GM12878 (cell line): Measurements from ENCODE around the gene ZDHHC14. TPM values are rescaled to one million over a fixed set of nuclear protein-coding genes. Genes with fewer than 3 reads are reported as not detected.
"Not testable (repeated sequence)": the region's sequence is repeated elsewhere in the genome, so short reads cannot be mapped to it uniquely, and the experiment has no call there.

ENCODE experiments used
- ATAC-seq: fragments of 200-7000 bp; cut with Tn5 transposase; 3 replicates; pipeline ENCODE4 v1.9.1; 2020; ENCODE audit warnings: mild to moderate bottlenecking, moderate library complexity
- BruUV-seq: library from RNA; stranded (reverse); fragments of 400-500 nt; replicated peaks from 2 replicates; lab custom pipeline; 2021; lab: Mats Ljungman, UMichigan
- CTCF ChIA-PET: fragments of 300-600 bp; sonication (Branson Sonifier 250); formaldehyde crosslinking; extraction: SDS; loops from one replicate; lab custom pipeline; 2021; ENCODE audit warnings: inconsistent platforms; lab: Yijun Ruan, JAX
- POLR2A ChIA-PET: fragments of 350-600 bp; formaldehyde crosslinking; extraction: SDS; loops from one replicate; lab custom pipeline; 2021; ENCODE audit warnings: inconsistent platforms; lab: Charles Lee
- RAD21 ChIA-PET: fragments of 300-600 bp; sonication (Branson Sonifier 250); formaldehyde crosslinking; loops from one replicate; lab custom pipeline; 2023; ENCODE audit warnings: antibody characterized with exemption; ENCODE audit not compliant: unreplicated experiment; lab: Charles Lee
- SMC1A ChIA-PET: fragments of 300-600 bp; sonication (Branson Sonifier 250); formaldehyde crosslinking; loops from one replicate; lab custom pipeline; 2023; ENCODE audit not compliant: unreplicated experiment, uncharacterized antibody; lab: Charles Lee
- DNase-seq: peaks from one replicate; pipeline ENCODE4 v3.0.0-alpha.2; 2011; ENCODE audit warnings: low read depth, low spot score
- FAIRE-seq: peaks from 3 replicates; lab custom pipeline; 2011; peaks lifted over from hg19 to GRCh38; lab: Jason Lieb, UNC
- H2AFZ ChIP-seq: 2 replicates; pipeline ENCODE4 v1.6.0; 2011; ENCODE audit warnings: low read depth, low read length, control low read depth; ENCODE audit not compliant: control insufficient read depth
- H3K27ac ChIP-seq: 2 replicates; pipeline ENCODE4 v1.5.1; 2011; ENCODE audit warnings: control low read depth; ENCODE audit not compliant: control insufficient read depth, insufficient read depth
- H3K27me3 ChIP-seq, 2 experiments: replicated peaks in 1 of 2; 2 replicates each; pipeline versions ENCODE4 v1.6.0 to v1.6.1; 2011; ENCODE audit warnings: low read length in 1 of 2; ENCODE audit not compliant: control insufficient read depth in 2 of 2, insufficient read depth in 2 of 2
- H3K36me3 ChIP-seq, 2 experiments: 2 replicates each; pipeline ENCODE4 v1.5.1; 2011; ENCODE audit warnings: low read length in 1 of 2; ENCODE audit not compliant: control insufficient read depth in 2 of 2, insufficient read depth in 2 of 2
- H3K4me1 ChIP-seq: 2 replicates; pipeline ENCODE4 v1.6.1; 2011; ENCODE audit warnings: mild to moderate bottlenecking, low read length, moderate library complexity, mixed read lengths; ENCODE audit not compliant: control insufficient read depth, insufficient read depth
- H3K4me2 ChIP-seq: 2 replicates; pipeline ENCODE4 v1.6.0; 2011; ENCODE audit warnings: control low read depth; ENCODE audit not compliant: control insufficient read depth, insufficient read depth
- H3K4me3 ChIP-seq: fragments of 200-600 bp; sonication (generic); 2 replicates; pipeline ENCODE4 v1.5.1; 2016
- H3K79me2 ChIP-seq: 2 replicates; pipeline ENCODE4 v1.6.0; 2011; ENCODE audit warnings: low read length; ENCODE audit not compliant: control insufficient read depth, insufficient read depth
- H3K9ac ChIP-seq: 2 replicates; pipeline ENCODE4 v1.8.0; 2011; ENCODE audit warnings: low read length, control low read depth, mixed read lengths; ENCODE audit not compliant: control insufficient read depth, insufficient read depth
- H3K9me3 ChIP-seq: replicated peaks from 3 replicates; pipeline ENCODE4 v1.5.1; 2011; ENCODE audit warnings: mild to moderate bottlenecking, low read length; ENCODE audit not compliant: control insufficient read depth, insufficient read depth
- H4K20me1 ChIP-seq: 2 replicates; pipeline ENCODE4 v1.6.0; 2011; ENCODE audit not compliant: control insufficient read depth, insufficient read depth
- ASH2L ChIP-seq: fragments of 300-600, 200-600 bp; sonication (generic); IDR thresholded peaks from 2 replicates; pipeline ENCODE4 v1.6.1; 2017; ENCODE audit warnings: low read depth, mild to moderate bottlenecking, borderline replicate concordance
- EP300 ChIP-seq, 2 experiments: fragments of 150-350 bp in 1 of 2; IDR thresholded peaks; 2 replicates each; pipeline ENCODE4 v1.6.1; 2011 to 2012; ENCODE audit warnings: low read depth in 2 of 2, low read length in 2 of 2, borderline replicate concordance in 1 of 2, improper control_type of control experiment in 1 of 2, inconsistent platforms in 1 of 2; ENCODE audit not compliant: control insufficient read depth in 1 of 2
- HCFC1 ChIP-seq: fragments of 150-350 bp; IDR thresholded peaks from 2 replicates; pipeline ENCODE4 v1.6.1; 2014; ENCODE audit warnings: low read length
- HDGF ChIP-seq: fragments of 450-650 bp; IDR thresholded peaks from 2 replicates; pipeline ENCODE4 v1.6.1; 2016; ENCODE audit warnings: antibody characterized with exemption
- MYB ChIP-seq: fragments of 150-350 bp; IDR thresholded peaks from 2 replicates; pipeline ENCODE4 v1.6.1; 2014; ENCODE audit warnings: mild to moderate bottlenecking, low read depth, low read length, borderline replicate concordance
- MYC ChIP-seq: IDR thresholded peaks from 2 replicates; pipeline ENCODE4 v1.6.1; 2011; ENCODE audit warnings: mild to moderate bottlenecking, low read length, moderate library complexity, inconsistent platforms; ENCODE audit not compliant: insufficient read depth, insufficient replicate concordance, insufficient read length, severe bottlenecking
- NR2C1 ChIP-seq: fragments of 450-650 bp; IDR thresholded peaks from 2 replicates; pipeline ENCODE4 v1.6.1; 2017; ENCODE audit warnings: antibody characterized with exemption, mild to moderate bottlenecking, moderate library complexity
- SREBF1 ChIP-seq: IDR thresholded peaks from 2 replicates; pipeline ENCODE4 v1.6.1; 2012; ENCODE audit warnings: mild to moderate bottlenecking, low read length
- SUPT20H ChIP-seq: IDR thresholded peaks from 2 replicates; pipeline ENCODE4 v1.6.1; 2011; ENCODE audit warnings: low read depth, mild to moderate bottlenecking, low read length, moderate library complexity, borderline replicate concordance; ENCODE audit not compliant: control insufficient read depth
- TCF7 ChIP-seq: IDR thresholded peaks from 2 replicates; pipeline ENCODE4 v1.6.1; 2014; ENCODE audit warnings: antibody characterized with exemption, borderline replicate concordance
- ZNF207 ChIP-seq: fragments of 450-650 bp; IDR thresholded peaks from 2 replicates; pipeline ENCODE4 v1.6.1; 2014; ENCODE audit warnings: antibody characterized with exemption, mild to moderate bottlenecking, borderline replicate concordance
- ZZZ3 ChIP-seq: IDR thresholded peaks from 2 replicates; pipeline ENCODE4 v1.6.1; 2011; ENCODE audit warnings: low read depth; ENCODE audit not compliant: control insufficient read depth, insufficient read length
- WGBS: methylation state at CpG from one replicate; pipeline ENCODE4 v1.1.6; 2016; ENCODE audit warnings: low lambda C conversion rate; ENCODE audit not compliant: insufficient replicate concordance, insufficient coverage; ENCODE audit errors: missing lambda C conversion rate; 5-methylcytosine and 5-hydroxymethylcytosine counted together
- in situ Hi-C: fragments of 300-500 bp; cut with MboI; formaldehyde crosslinking; loops from 9 replicates; pipeline ENCODE4 v1.14.3; 2018; ENCODE audit warnings: mixed read lengths
- intact Hi-C: fragments of 100-400 bp; cut with micrococcal nuclease; formaldehyde crosslinking; loops from one replicate; pipeline ENCODE4 v1.14.2; 2022; ENCODE audit not compliant: unreplicated experiment
- polyA plus RNA-seq, 11 experiments: library from polyadenylated mRNA; depleted of rRNA in 4 of 11; unstranded in 6 of 11; stranded (reverse) in 5 of 11; fragments of >200 nt; fragmentation: Nextera tagmentation in 4 of 11; fragmentation: Illumina TruSeq in 1 of 11; extraction: Ambion mirVana in 4 of 11; extraction: Trizol in 1 of 11; gene quantifications; 1 replicate in 1 of 11; 2 replicates in 10 of 11; pipeline versions ENCODE4 v1.2.1 to v1.2.3, GENCODE V29; 2011 to 2016; ENCODE audit warnings: inconsistent platforms in 2 of 11, missing spikeins in 2 of 11, low read depth in 1 of 11
- total RNA-seq, 4 experiments: library from RNA; depleted of rRNA in 3 of 4; stranded (reverse); fragments of >200 nt in 3 of 4; fragmentation: Illumina TruSeq in 1 of 4; extraction: Trizol in 1 of 4; gene quantifications; 2 replicates each; pipeline versions ENCODE4 v1.2.1 to v1.2.3, GENCODE V29; 2013 to 2021
- TF ChIP-seq, protein P1 (sequence below): IDR thresholded peaks from 2 replicates; pipeline ENCODE4 v1.6.1; 2012; ENCODE audit warnings: mild to moderate bottlenecking, low read depth, low read length

Gene ZDHHC14
- total and polyA plus RNA-seq, 10 of the 15 experiments (the other 5 are each of a cell fraction or from before 2014, with no cell fraction given) = 0.15 to 16.0 (median 0.76) TPM; not detected in 1

- H3K9ac ChIP-seq = no peak overlapping the region
- H3K4me1 ChIP-seq = no peaks in the 10 kb centered on the region
- H3K36me3 ChIP-seq = no peaks in the 10 kb centered on the region
- H3K4me3 ChIP-seq = no peak overlapping the region
- no TSS peak for BruUV-seq
- ATAC-seq = no peak
- in situ Hi-C loops (no loop called here), intact Hi-C loops (no loop called here)
- H3K9me3 ChIP-seq = no peaks in the 10 kb centered on the region
- CTCF ChIA-PET = interaction anchor here (0.6 kb wide), 1 partner anchor 72 kb away, joined by 3 read pairs; no protein-coding TSS in a partner anchor
- RAD21 ChIA-PET = no interaction called here
- no peak for DNase-seq
- H4K20me1 ChIP-seq = no peaks in the 10 kb centered on the region
- POLR2A ChIA-PET = no interaction called here
- peaks cover 0 to 3% of the 10 kb centered on the region in 2 experiments; a peak in 3 of 4 replicates for H3K27me3 ChIP-seq
- no peak overlapping the region for H3K27ac ChIP-seq
- no peak overlapping the region for H2AFZ ChIP-seq
- FAIRE-seq = no peak
- no peak overlapping the region for H3K4me2 ChIP-seq
- SMC1A ChIA-PET = interaction anchor here (1.1 kb wide), 1 partner anchor 409 kb away, joined by 3 read pairs; no protein-coding TSS in a partner anchor
- WGBS = 40% methylated on average over 7 of the region's 7 CpGs
- H3K79me2 ChIP-seq = no peaks in the 10 kb centered on the region
- TF ChIP-seq EP300 (IDR thresholded peaks at IDR 0.05; ENCODE audit: borderline replicate concordance in 1 of 2, control insufficient read depth in 1 of 2, low read depth in 2 of 2, low read length in 2 of 2) (no peak), NR2C1 (no peak), ASH2L (no peak), TCF7 (no peak), HCFC1 (no peak), MYB (no peak), SREBF1 (no peak), MYC (no peak), ZNF207 (no peak), ZZZ3 (no peak), SUPT20H (no peak), HDGF (no peak)
- TF ChIP-seq, protein P1, sequence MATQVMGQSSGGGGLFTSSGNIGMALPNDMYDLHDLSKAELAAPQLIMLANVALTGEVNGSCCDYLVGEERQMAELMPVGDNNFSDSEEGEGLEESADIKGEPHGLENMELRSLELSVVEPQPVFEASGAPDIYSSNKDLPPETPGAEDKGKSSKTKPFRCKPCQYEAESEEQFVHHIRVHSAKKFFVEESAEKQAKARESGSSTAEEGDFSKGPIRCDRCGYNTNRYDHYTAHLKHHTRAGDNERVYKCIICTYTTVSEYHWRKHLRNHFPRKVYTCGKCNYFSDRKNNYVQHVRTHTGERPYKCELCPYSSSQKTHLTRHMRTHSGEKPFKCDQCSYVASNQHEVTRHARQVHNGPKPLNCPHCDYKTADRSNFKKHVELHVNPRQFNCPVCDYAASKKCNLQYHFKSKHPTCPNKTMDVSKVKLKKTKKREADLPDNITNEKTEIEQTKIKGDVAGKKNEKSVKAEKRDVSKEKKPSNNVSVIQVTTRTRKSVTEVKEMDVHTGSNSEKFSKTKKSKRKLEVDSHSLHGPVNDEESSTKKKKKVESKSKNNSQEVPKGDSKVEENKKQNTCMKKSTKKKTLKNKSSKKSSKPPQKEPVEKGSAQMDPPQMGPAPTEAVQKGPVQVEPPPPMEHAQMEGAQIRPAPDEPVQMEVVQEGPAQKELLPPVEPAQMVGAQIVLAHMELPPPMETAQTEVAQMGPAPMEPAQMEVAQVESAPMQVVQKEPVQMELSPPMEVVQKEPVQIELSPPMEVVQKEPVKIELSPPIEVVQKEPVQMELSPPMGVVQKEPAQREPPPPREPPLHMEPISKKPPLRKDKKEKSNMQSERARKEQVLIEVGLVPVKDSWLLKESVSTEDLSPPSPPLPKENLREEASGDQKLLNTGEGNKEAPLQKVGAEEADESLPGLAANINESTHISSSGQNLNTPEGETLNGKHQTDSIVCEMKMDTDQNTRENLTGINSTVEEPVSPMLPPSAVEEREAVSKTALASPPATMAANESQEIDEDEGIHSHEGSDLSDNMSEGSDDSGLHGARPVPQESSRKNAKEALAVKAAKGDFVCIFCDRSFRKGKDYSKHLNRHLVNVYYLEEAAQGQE = no peak
Measured at GRCh38 chr6:157718503-157719187, 337.7 kb downstream of the ZDHHC14 start.

GRCh38 chr6:157720964-157721363 lies 340.0 kb downstream of the ZDHHC14 start:
- H3K4me2 ChIP-seq, RAD21 ChIA-PET, H3K79me2 ChIP-seq, H3K4me1 ChIP-seq, H4K20me1 ChIP-seq, H2AFZ ChIP-seq, POLR2A ChIA-PET, H3K27me3 ChIP-seq, FAIRE-seq, BruUV-seq, in situ Hi-C loops, DNase-seq, H3K27ac ChIP-seq, H3K9ac ChIP-seq, H3K36me3 ChIP-seq, SMC1A ChIA-PET, H3K4me3 ChIP-seq, intact Hi-C loops, ATAC-seq, H3K9me3 ChIP-seq, CTCF ChIA-PET: not testable (repeated sequence)
- 53% methylated on average over 6 of the region's 6 CpGs for WGBS
